ENCODE measurements around the gene PRKN. TPM values are rescaled to one million over a fixed set of nuclear protein-coding genes. Genes with fewer than 3 reads are reported as not detected.

PRKN gene
- total RNA-seq, 2 donors from 2014 or later, result 3.3 to 4.8 TPM

- no peaks in the 10 kb centered on the region for H3K36me3 ChIP-seq (ENCODE audit: control insufficient read depth, insufficient read depth, low read length)
- no peak overlapping the region for H3K4me3 ChIP-seq (ENCODE audit: low read length)
- DNase-seq, result no peak
- no peaks in the 10 kb centered on the region for H3K4me1 ChIP-seq (ENCODE audit: control insufficient read depth, insufficient read depth, low read length)
- H3K4me1 Mint-ChIP-seq, result no peaks in the 10 kb centered on the region
- 75 to 81% methylated on average over 1 of the region's 1 CpG for WGBS, 2 experiments (ENCODE audit: insufficient coverage in 1 of 2, insufficient read length in 1 of 2)
- no peaks in the 10 kb centered on the region for H3K36me3 Mint-ChIP-seq (ENCODE audit: low read depth)
- H3K9ac ChIP-seq (ENCODE audit: extremely low read depth, low read length, poor library complexity, severe bottlenecking), result no peak overlapping the region
- H3K9me3 Mint-ChIP-seq, result no peaks in the 10 kb centered on the region
- H3K27ac Mint-ChIP-seq, result no peak overlapping the region
- no peak overlapping the region for H3K4me3 Mint-ChIP-seq
- no peaks in the 10 kb centered on the region for H3K27me3 Mint-ChIP-seq (ENCODE audit: insufficient read depth)
- no peaks in the 10 kb centered on the region for H3K9me3 ChIP-seq (ENCODE audit: control insufficient read depth, low read length)
- no peak for TF ChIP-seq CTCF (conservative IDR thresholded peaks at IDR 0.05)
- H3K27ac ChIP-seq (ENCODE audit: low read depth, low read length), result no peak overlapping the region
- H3K27me3 ChIP-seq (ENCODE audit: control insufficient read depth, insufficient read depth, low read length, poor library complexity, severe bottlenecking), result no peaks in the 10 kb centered on the region
Measured at GRCh38 chr6:162736961-162737360, 9.4 kb upstream of the PRKN start.

GRCh38 chr6:162733489-162733888 lies 5.9 kb upstream of the PRKN start:
- Mint-ChIP-seq H3K9me3 (no peaks in the 10 kb centered on the region), H3K27ac (no peak overlapping the region), H3K27me3 (ENCODE audit: insufficient read depth) (no peaks in the 10 kb centered on the region), H3K36me3 (ENCODE audit: low read depth) (no peaks in the 10 kb centered on the region), H3K4me1 (no peaks in the 10 kb centered on the region), H3K4me3 (no peak overlapping the region)
- 83 to 89% methylated on average over 4 of the region's 4 CpGs for WGBS, 2 experiments (ENCODE audit: insufficient coverage in 1 of 2, insufficient read length in 1 of 2)
- Histone ChIP-seq H3K9ac (ENCODE audit: extremely low read depth, low read length, poor library complexity, severe bottlenecking) (no peak overlapping the region), H3K4me3 (ENCODE audit: low read length) (no peak overlapping the region), H3K27ac (ENCODE audit: low read depth, low read length) (no peak overlapping the region), H3K4me1 (ENCODE audit: control insufficient read depth, insufficient read depth, low read length) (no peaks in the 10 kb centered on the region), H3K27me3 (ENCODE audit: control insufficient read depth, insufficient read depth, low read length, poor library complexity, severe bottlenecking) (no peaks in the 10 kb centered on the region), H3K9me3 (ENCODE audit: control insufficient read depth, low read length) (no peaks in the 10 kb centered on the region), H3K36me3 (ENCODE audit: control insufficient read depth, insufficient read depth, low read length) (no peaks in the 10 kb centered on the region)
- TF ChIP-seq CTCF (conservative IDR thresholded peaks at IDR 0.05), result no peak
- DNase-seq, result peak; percentile 55

- no peaks in the 10 kb centered on the region for H3K9me3 ChIP-seq (ENCODE audit: control insufficient read depth, low read length)
- Mint-ChIP-seq H3K9me3 (no peaks in the 10 kb centered on the region), H3K4me1 (peaks cover 8% of the 10 kb centered on the region), H3K4me3 (no peak overlapping the region), H3K27ac (no peak overlapping the region), H3K27me3 (ENCODE audit: insufficient read depth) (peaks cover 4% of the 10 kb centered on the region), H3K36me3 (ENCODE audit: low read depth) (no peaks in the 10 kb centered on the region)
- no peak for DNase-seq
- H3K36me3 ChIP-seq (ENCODE audit: control insufficient read depth, insufficient read depth, low read length), result no peaks in the 10 kb centered on the region
- H3K4me1 ChIP-seq (ENCODE audit: control insufficient read depth, insufficient read depth, low read length), result no peaks in the 10 kb centered on the region
- TF ChIP-seq CTCF (conservative IDR thresholded peaks at IDR 0.05), result no peak
- H3K27ac ChIP-seq (ENCODE audit: low read depth, low read length), result no peak overlapping the region
- 90% methylated on average over 1 of the region's 1 CpG; no CpG with 5 or more reads in 1 of the 2 experiments for WGBS, 2 experiments (ENCODE audit: insufficient coverage in 1 of 2, insufficient read length in 1 of 2)
- H3K9ac ChIP-seq (ENCODE audit: extremely low read depth, low read length, poor library complexity, severe bottlenecking), result no peak overlapping the region
- H3K4me3 ChIP-seq (ENCODE audit: low read length), result no peak overlapping the region
- H3K27me3 ChIP-seq (ENCODE audit: control insufficient read depth, insufficient read depth, low read length, poor library complexity, severe bottlenecking), result no peaks in the 10 kb centered on the region
Measured at GRCh38 chr6:162730502-162730901, 2.9 kb upstream of the PRKN start.

Data from endodermal cell (in vitro differentiated cells).